HG02870 (cell line): ENCODE results near the gene AP4E1.
"Not testable (repeated sequence)": the region's sequence is repeated elsewhere in the genome, so short reads cannot be mapped to it uniquely, and the experiment has no call there.

Experiments used
- ATAC-seq: cut with Tn5 transposase; IDR thresholded peaks from one replicate; pipeline ENCODE4 v1.9.1; 2021; ENCODE audit warnings: mild to moderate bottlenecking, moderate library complexity; ENCODE audit not compliant: unreplicated experiment

Gene AP4E1

DNA sequence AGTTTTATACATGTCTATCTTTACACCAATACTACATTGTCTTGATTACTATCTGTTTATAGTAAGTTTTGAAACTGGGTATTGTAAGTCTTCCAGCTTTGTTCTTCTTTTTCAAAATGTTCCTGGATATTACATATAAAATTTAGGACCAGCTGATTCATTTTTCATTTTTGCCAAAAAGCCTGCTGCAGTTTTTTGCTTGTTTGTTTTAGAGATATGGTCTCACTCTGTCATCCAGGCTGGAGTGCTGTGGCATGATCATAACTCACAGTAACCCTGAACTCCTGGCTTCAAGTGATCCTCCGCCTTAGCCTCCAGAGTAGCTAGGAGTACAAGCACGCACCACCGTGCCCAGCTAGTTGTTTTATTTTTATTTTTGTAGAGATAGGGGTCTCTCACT, 20.4 kb upstream of the AP4E1 start:
- no peak for ATAC-seq

DNA sequence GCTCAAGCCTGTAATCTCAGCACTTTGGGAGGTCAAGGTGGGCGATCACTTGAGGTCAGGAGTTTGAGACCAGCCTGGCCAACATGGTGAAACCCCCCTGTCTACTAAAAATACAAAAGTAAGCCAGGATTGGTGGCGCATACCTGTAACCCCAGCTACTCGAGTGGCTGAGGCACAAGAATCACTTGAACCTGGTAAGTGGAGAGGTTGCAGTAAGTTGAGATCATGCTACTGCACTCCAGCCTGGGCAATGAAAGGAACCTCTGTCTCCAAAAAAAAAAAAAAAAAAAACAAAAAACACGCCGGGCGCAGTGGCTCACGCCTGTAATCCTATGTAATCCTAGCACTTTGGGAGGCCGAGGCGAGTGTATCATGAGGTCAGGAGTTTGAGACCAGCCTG, 18.9 kb upstream of the AP4E1 start:
- ATAC-seq = no peak

DNA sequence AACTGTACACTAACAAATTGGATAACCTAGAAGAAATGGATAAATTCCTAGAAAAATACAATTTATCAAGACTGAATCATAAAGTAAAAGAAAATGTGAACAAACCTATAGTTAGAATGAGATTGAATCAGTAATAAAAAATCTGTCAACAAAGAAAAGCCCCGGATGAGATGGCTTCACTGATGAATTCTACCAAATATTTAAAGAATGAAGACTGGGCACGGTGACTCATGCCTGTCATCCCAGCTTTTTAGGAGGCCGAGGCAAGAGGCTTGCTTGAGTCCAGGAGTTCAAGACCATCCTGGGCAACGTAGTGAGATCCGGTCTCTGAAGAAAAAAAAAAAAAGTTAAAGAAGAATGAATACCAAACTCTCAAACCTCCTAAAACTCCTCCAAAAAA, 17.7 kb upstream of the AP4E1 start:
- no peak for ATAC-seq

DNA sequence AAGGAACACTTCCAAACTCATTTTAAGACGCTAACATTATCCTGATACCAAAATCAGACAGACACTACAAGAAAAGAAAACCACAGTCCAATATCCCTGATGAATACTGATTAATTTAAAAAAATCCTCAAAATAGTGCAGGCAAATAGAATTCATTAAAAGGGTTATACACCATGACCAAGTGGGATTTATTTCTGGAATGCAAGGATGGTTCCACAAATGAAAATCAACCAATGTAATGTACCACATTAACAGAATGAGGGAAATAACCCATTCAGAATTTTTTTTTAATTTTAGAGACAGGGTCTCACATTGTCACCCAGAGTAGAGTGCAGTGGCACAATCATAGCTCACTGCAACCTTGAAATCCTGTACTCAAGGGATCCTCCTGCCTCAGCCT, 17.3 kb upstream of the AP4E1 start:
- ATAC-seq = no peak

DNA sequence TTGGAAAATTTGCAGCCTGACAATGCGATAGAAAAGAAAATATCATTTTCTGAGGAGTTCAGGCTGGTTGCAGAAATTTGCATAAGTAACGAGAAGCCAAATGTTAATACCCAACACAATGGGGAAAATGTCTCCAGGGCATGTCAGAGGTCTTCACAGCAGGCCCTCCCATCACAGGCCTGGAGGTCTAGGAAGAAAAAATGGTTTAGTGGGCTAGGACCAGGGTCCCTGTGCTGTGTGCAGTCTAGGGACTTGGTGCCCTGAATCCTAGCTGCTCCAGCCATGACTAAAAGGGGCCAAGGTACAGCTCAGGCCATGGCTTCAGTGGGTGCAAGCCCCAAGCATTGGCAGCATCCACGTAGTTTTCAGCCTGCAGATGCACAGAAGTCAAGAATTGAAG, 14.5 kb upstream of the AP4E1 start:
- ATAC-seq = no peak

DNA sequence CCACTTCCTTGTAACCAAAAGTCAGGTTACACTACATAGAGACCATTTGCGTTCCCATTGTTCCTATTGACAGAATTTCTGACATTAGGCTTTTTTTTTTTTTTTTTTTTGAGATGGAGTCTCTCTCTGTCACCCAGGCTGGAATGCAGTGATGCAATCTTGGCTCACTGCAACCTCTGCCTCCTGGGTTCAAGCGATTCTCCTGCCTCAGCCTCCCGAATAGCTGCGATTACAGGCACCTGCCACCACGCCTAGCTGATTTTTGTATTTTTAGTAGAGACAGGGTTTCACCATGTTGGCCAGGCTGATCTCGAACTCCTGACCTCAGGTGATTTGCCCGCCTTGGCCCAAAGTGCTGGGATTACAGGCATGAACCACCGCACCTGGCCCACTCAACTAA, 7.1 kb upstream of the AP4E1 start:
- ATAC-seq = not testable (repeated sequence)

DNA sequence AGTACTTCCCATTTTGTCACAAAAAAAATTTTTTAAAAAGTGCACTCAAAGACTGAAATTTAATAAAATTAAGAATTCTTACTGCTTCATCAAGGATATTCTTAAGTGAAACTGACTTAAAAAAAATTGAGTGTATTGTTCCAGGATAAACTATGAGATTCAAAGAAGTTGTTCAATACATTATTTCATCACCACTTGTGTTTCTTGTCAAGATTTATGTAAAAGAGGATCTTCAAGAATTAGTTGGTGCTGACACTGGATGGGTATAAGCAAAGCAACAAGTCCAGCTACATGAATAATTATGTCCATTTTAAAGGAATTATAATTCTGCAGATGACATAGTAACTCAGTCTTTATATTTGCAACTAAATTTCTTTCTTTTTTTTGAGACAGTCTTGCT, 4.3 kb upstream of the AP4E1 start:
- ATAC-seq = no peak

DNA sequence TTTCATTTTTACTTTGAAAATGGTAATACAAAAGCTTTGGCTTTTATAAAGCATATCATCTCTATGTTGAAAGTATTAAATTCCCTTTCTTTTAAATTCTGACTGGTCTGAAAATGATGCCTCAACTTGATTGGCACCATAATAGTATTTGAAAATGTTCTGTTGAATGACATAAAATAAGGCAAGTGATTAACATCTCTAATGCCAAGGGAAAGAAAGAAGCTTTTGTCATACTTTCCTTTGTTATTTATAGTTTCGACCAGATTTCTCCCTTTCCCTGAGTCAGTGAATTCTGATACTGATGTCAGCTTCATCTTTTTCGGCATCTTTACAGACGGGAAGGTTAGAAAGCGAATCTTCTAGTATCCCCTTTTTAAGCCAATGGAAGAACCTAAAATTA, 3.4 kb upstream of the AP4E1 start:
- no peak for ATAC-seq

DNA sequence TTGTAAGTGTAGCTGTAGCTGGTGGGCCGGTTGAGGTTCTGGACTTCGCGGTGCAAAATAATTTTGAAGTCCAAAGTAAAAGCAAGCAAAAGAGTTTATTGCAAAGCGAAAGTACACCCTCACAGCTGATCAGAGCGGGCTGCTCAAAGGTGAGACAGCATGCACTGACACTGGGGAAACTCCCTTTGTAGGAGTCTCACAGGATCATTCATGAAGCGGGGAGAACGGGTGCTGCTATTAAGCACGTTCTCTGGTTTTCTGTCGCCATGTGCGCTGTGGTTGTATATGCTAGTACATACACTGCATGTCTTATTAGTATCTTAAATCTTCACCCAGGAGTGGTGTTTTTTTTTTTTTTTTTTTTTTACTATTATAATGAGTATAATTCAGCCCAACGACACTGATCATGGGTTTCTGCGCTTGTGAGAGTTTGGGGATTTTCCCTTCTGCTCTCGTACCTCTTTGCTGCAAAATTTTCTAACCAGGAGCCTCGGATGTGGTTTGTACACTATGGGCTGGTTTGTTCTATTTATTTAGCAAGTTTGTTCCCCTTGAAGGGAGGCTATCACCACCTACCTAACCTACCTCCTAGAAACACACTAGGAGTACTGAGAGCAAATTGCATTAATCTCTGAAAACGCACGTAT, 1.4 kb upstream of the AP4E1 start:
- peak; percentile 65 for ATAC-seq

DNA sequence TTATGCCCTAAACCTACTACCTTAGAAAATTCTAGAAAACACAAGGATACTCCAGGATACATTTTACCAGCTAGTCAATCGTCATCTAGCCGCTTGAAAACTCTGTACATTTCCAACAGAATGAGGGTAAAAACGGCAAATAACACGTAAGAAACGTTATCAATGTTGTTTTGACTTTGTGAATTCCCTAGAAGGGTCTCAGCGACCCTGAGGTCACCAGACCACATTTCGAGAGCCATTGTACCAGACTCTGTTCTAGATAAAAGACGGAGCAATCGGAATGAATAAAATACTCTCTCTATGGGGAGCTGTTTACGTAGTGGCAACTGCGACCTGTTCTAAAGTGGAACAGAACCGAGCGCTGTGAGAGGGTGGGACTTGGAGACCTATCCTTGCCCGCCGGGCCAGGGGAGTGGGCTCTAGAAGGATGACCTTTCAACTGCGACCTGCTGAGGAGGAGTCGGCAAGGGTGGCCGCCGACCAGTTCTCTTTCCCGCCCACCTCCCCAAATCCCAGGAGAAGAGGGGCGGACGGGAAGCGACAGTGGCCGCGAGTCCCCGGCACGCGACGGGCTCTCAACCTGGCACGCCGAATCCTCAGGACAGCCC, 778 bp upstream of the AP4E1 start:
- no peak for ATAC-seq

DNA sequence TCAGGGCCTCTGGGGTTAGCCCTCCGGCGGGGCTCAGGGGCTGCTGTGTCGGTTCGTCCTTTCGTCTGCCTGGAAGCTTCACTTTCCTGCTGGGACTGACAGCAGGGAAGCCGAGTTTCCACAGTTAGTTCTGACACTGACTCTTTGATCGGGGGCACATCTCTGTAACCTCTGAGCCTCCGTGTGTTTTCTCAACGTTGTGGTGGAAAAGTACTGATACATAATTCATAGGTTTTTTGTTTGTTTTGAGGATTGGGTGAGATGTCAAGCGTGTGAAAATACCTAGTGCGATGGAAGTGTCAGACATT, 481 bp downstream of the AP4E1 start:
- ATAC-seq = no peak

DNA sequence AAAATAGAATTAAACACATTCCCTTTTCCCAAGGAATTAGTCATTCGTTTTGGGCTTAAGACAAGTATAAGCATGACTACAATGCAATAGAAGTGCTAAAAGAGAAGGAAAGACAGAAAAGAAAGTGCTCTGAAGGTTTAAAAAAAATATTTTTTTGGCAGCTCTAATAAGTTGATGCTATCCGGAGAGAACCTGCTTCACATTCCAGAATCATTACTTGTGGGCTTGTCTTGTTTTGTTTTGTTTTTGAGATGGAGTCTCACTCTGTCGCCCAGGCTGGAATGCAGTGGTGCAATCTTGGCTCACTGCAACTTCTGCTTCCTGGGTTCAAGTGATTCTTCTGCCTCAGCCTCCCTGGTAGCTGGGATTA, 1.9 kb downstream of the AP4E1 start:
- ATAC-seq = not testable (repeated sequence)

DNA sequence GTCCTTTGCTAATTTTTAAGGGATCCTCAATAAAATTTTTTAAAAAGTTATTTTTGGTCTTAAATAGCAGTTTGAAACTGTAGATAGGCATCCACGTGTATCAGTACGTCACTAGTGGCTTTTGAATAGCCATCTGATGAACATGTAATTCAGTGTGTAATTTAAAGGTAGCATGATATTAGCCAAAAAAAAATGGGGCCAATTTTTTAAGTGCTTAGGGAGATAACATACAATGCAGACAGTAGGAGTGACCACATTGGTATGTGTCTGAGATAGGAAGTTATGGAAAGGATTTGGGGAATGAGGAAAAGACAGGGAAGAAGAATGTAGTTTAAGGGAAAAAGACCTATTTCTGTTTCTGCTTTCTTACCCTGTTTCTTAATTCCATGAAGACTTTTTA, 2.5 kb downstream of the AP4E1 start:
- no peak for ATAC-seq

DNA sequence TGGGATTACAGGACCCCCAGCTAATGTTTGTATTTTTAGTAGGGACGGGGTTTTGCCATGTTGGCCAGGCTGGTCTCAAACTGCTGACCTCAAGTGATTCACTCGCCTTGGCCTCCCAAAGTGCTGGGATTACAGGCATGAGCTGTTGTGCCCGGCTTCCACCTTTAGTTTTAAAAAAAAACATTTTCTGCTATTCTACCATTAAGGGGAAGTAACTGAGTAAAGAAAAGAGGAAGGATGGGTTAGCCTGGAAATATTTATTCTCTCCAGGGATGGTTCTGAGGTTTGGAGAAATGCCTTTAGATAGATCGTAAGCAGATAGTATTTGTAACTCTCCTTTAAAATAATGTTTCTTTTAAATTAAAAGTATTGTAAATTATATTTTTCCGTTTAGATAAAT, 3.1 kb downstream of the AP4E1 start:
- ATAC-seq = no peak

DNA sequence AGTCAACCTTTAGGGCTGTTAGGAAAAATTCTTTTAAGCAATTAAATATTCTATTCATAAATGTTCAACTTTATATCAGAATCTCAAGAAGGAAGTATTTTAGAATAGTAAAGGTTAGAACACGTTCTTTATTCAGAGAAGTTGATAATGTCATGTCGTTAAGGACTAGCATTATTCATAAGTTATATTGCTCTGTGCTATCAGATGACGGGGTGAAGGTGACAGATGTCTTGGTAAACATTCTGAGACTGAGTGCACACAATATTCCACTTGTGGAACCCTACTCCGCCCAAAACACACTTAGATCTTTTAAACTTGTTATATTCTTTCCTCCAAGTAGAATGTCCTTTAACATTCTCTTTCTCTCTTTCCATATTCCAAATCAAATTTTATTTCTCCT, 7.9 kb downstream of the AP4E1 start:
- no peak for ATAC-seq

DNA sequence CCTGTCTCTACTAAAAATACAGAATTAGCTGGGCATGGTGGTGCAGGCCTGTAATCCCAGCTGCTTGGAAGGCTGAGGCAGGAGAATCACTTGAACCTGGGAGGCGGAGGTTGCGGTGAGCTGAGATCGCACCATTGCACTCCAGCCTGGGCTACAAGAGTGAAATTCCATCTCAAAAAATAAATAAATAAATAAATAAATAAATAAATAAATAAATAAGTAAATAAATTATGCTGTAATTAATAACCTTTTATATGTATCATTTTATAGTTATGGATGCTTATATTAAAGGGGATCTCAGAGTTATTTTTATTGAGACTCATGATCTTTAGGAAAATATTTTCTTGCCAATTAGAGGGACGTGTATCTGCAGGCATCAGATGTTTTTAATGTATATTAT, 10.9 kb downstream of the AP4E1 start:
- ATAC-seq = not testable (repeated sequence)

DNA sequence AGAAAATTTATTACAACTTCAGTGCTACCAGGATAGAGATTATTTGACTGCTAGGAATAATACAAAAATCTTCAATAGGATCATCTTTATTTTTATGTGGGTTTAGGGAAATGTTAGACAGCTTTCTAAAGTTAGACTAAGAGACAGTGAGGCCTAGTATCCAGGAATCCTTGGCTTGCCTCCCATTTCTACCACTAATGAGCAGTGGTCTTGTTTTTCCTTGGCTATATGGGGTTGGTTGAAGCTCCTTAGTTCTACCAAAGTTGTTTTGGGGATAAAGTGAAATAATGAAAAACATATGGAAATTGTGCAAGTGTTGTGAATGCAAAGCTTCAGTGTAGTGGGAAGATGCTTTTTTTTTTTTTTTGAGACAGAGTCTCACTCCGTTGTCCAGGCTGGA, 16.8 kb downstream of the AP4E1 start:
- ATAC-seq = no peak

DNA sequence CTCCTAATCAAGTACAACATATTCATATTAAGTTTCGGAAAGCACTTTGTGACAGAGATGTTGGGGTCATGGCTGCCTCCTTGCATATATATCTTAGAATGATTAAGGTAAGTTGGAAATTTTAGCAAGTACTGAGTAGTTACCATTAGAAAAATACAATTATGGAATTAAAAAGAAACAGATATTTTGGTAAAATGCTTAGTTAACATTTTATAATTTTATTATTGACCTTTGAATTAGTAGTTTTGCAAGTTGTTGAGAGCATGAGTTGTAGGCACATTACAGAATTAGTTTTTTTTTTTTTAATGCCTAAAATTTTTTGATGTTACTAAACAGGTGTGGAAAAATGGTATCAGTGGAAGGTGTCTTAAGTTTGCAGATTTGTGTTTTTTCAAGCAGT, 20.6 kb downstream of the AP4E1 start:
- ATAC-seq = no peak

DNA sequence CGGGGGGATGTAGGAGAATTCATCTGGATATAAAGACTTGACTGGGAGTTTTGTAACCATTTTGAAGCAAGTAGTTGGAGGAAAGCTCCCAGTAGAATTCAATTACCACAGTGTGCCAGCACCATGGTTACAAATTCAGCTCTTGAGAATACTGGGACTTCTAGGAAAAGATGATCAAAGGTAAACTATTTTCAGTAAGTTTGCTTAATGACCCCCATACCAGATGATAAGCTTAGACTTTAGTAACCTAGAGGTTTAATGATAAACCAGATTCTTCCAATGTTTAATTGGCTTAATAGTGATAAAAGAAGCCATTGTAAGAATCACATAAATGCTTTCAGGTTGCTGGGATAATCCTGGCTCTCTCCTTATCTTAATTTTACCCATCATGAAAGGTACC, 22.3 kb downstream of the AP4E1 start:
- ATAC-seq = no peak

DNA sequence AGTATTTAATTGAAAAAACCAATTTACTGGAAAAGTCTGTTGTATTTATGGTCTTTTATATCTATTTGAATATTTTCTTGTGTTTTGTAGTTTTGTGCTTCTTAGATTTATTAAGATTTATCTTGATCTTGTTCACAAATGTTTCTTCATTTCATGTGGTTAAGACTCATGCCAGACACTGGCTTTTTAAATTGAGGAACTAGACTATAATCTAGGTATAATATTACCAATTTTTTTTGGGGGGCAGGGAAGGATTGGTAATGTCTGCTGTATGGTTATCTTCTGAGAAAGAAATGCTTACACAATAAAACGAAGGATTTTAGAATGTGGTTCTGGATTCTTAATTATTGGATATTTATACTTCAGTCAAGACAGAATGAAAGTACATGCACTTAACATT, 24.9 kb downstream of the AP4E1 start:
- ATAC-seq = no peak

DNA sequence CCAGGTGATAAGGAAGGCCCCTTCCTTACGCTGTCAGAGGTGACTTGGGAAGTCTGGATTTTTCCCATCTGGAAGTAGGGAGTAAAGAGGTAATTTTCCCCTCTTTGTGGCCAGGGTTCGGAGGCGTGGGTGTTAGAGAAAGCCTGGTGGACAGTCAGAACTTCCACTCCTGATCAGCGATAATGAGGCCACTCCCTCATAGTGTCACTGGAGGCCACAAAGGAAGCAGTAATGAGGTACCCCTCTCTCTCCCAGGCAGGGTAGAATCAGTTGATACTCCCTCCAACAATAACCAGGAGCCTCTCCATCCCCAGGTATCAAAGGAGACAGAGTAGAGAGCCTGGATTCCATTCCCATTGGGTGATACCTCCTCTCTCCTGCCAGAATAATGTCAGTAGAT, 30.0 kb downstream of the AP4E1 start:
- ATAC-seq = no peak

DNA sequence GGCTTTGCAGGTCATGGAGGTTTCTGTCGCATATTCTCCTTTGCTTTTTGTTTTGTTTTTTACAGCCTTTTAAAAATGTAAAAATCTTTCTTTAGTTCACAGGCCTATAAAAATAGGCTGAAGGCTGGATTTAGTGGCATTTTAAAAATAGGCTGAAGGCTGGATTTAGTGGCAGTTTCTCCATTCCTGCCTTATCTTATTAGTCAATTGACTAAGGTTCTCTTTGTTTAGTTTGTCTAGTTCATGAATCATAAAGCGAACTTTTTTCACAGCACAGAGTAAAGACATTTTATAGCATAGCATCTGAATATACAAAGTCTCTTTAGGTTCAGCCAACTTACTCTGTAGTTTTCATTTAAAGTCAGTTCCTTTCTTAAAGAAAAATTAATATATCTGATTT, 31.4 kb downstream of the AP4E1 start:
- ATAC-seq = no peak

DNA sequence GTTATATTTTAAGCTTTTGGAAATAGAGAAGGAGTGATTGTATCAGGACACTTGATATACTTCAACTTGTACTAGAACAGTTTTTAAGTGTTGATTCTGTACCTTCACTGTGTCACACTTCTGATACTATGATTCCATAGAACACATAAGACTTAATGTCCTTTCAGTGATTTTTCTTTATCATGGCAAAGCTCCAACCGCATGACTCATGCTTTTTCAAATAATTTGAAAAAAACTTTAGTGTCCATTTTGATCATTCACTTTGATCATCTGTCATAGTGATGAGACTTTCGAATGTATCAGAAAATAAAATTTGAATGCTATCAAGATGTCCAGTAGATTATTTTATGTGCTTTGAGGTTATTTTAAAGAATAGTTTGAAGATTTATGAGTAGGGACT, 32.0 kb downstream of the AP4E1 start:
- no peak for ATAC-seq
